Middle frontal gyrus (tissue), 1 donor: Measurements from ENCODE around the gene HMGCLL1.

Experiments used
- DNase-seq: peaks from one replicate; pipeline ENCODE4 v3.0.0-alpha.2; 2015; ENCODE audit warnings: low spot score; ENCODE audit errors: extremely low spot score

Gene HMGCLL1

GRCh38 chr6:55578537-55579363 lies at the start of gene HMGCLL1:
HMGCLL1 (minus strand) TSS chr6:55579192; CDS start chr6:55579055, 137 bp downstream.
- DNase-seq, result peak; percentile 34

GRCh38 chr6:55621993-55622392 lies 43.0 kb upstream of the HMGCLL1 start:
- DNase-seq, result no peak

- no peak for DNase-seq
Observed at GRCh38 chr6:55621244-55621643, 42.3 kb upstream of the HMGCLL1 start.

GRCh38 chr6:55617272-55617671 lies 38.3 kb upstream of the HMGCLL1 start:
- no peak for DNase-seq

- DNase-seq, result no peak
Observed at GRCh38 chr6:55604021-55604420, 25.0 kb upstream of the HMGCLL1 start.

GRCh38 chr6:55601120-55601519 lies 22.1 kb upstream of the HMGCLL1 start:
- DNase-seq, result no peak

- DNase-seq, result no peak
Observed at GRCh38 chr6:55594442-55594841, 15.4 kb upstream of the HMGCLL1 start.

- DNase-seq, result no peak
Observed at GRCh38 chr6:55584654-55585354, 5.8 kb upstream of the HMGCLL1 start.

GRCh38 chr6:55576811-55577210 lies 2.2 kb downstream of the HMGCLL1 start:
- DNase-seq, result no peak

GRCh38 chr6:55574556-55574955 lies 4.4 kb downstream of the HMGCLL1 start:
- DNase-seq, result no peak

GRCh38 chr6:55569638-55570037 lies 9.4 kb downstream of the HMGCLL1 start:
- no peak for DNase-seq

- no peak for DNase-seq
Observed at GRCh38 chr6:55568808-55569439, 10.1 kb downstream of the HMGCLL1 start.

- no peak for DNase-seq
Observed at GRCh38 chr6:55567558-55567957, 11.4 kb downstream of the HMGCLL1 start.

GRCh38 chr6:55566036-55566710 lies 12.8 kb downstream of the HMGCLL1 start:
- no peak for DNase-seq

GRCh38 chr6:55562318-55562717 lies 16.7 kb downstream of the HMGCLL1 start:
- DNase-seq, result no peak

GRCh38 chr6:55560290-55560885 lies 18.6 kb downstream of the HMGCLL1 start:
- no peak for DNase-seq

- DNase-seq, result no peak
Observed at GRCh38 chr6:55557146-55557545, 21.8 kb downstream of the HMGCLL1 start.

- DNase-seq, result no peak
Observed at GRCh38 chr6:55545791-55546190, 33.2 kb downstream of the HMGCLL1 start.

- no peak for DNase-seq
Observed at GRCh38 chr6:55543633-55544309, 35.2 kb downstream of the HMGCLL1 start.

- no peak for DNase-seq
Observed at GRCh38 chr6:55541024-55541423, 38.0 kb downstream of the HMGCLL1 start.
